Activated CD8-positive, alpha-beta T cell treated with anti-CD3 and anti-CD28 coated beads for 36 hours (primary cell): ENCODE measurements around the gene ALG3. TPM values are rescaled to one million over a fixed set of nuclear protein-coding genes. Genes with fewer than 3 reads are reported as not detected.
"Not testable (repeated sequence)": the region's sequence is repeated elsewhere in the genome, so short reads cannot be mapped to it uniquely, and the experiment has no call there.

Source experiments
- ATAC-seq: fragments of 200-7000 bp; cut with Tn5 transposase; one replicate; pipeline ENCODE4 v1.10.0; 2021; ENCODE audit warnings: mild to moderate bottlenecking, moderate library complexity
- CTCF ChIA-PET: fragments of 350-600 bp; sonication (Branson Sonifier 250); formaldehyde crosslinking; loops from one replicate; lab custom pipeline; 2021; ENCODE audit warnings: antibody characterized with exemption; lab: Charles Lee
- POLR2A ChIA-PET: fragments of 350-600 bp; sonication (Branson Sonifier 250); formaldehyde crosslinking; loops from one replicate; lab custom pipeline; 2021; ENCODE audit warnings: antibody characterized with exemption; lab: Charles Lee
- DNase-seq: peaks from one replicate; pipeline ENCODE4 v3.0.0-alpha.2; 2020
- H3K27ac Mint-ChIP-seq: one replicate; pipeline ENCODE4 v1.8.0; 2021; ENCODE audit warnings: mild to moderate bottlenecking, mixed read lengths
- H3K27me3 Mint-ChIP-seq: one replicate; pipeline ENCODE4 v1.8.0; 2021; ENCODE audit warnings: mixed read lengths
- H3K36me3 Mint-ChIP-seq: one replicate; pipeline ENCODE4 v1.8.0; 2021; ENCODE audit warnings: low read depth, mixed read lengths
- H3K4me1 Mint-ChIP-seq: one replicate; pipeline ENCODE4 v1.8.0; 2021; ENCODE audit warnings: low read depth, mixed read lengths
- H3K4me3 Mint-ChIP-seq: one replicate; pipeline ENCODE4 v1.8.0; 2021; ENCODE audit warnings: mild to moderate bottlenecking, moderate library complexity, mixed read lengths
- H3K9me3 Mint-ChIP-seq: one replicate; pipeline ENCODE4 v1.8.0; 2021; ENCODE audit warnings: mixed read lengths
- intact Hi-C: fragments of 100-400 bp; cut with micrococcal nuclease; formaldehyde crosslinking; loops from one replicate; pipeline ENCODE4 v1.10.0; 2022
- total RNA-seq, 2 experiments: library from RNA; stranded (reverse); gene quantifications; one replicate each; pipeline ENCODE4 v1.2.3, GENCODE V29; 2021
- TF ChIP-seq, protein P1 (sequence below): fragments of 200-600 bp; IDR thresholded peaks from one replicate; pipeline ENCODE4 v1.8.0; 2022; ENCODE audit warnings: antibody characterized with exemption, mild to moderate bottlenecking

Gene ALG3
- total RNA-seq, 2 experiments from 2014 or later = 40.0 to 44.5 TPM

DNA sequence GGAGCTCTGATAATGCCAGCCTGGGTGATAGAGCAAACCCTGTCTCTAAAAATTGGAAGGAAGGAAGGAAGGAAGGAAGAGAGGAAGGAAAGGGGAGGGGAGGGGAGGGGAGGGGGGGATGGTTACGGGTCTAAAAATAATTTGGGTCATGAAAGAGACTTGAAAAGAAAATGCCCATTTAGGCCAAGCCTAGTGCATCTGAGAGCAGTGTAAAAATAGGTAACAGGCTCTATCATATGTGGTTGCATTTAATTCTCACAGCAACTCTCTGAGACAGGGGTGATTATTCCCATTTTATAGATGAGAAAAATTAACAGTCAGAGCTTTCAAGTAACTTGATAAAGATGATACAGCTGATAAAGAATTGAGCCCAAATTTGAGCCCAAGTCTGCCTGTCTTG lies 23.5 kb upstream of the ALG3 start:
- H3K9me3 Mint-ChIP-seq = peaks cover 1% of the 10 kb centered on the region
- TF ChIP-seq, protein P1, sequence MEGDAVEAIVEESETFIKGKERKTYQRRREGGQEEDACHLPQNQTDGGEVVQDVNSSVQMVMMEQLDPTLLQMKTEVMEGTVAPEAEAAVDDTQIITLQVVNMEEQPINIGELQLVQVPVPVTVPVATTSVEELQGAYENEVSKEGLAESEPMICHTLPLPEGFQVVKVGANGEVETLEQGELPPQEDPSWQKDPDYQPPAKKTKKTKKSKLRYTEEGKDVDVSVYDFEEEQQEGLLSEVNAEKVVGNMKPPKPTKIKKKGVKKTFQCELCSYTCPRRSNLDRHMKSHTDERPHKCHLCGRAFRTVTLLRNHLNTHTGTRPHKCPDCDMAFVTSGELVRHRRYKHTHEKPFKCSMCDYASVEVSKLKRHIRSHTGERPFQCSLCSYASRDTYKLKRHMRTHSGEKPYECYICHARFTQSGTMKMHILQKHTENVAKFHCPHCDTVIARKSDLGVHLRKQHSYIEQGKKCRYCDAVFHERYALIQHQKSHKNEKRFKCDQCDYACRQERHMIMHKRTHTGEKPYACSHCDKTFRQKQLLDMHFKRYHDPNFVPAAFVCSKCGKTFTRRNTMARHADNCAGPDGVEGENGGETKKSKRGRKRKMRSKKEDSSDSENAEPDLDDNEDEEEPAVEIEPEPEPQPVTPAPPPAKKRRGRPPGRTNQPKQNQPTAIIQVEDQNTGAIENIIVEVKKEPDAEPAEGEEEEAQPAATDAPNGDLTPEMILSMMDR = no peak
- H3K4me1 Mint-ChIP-seq = peaks cover 5% of the 10 kb centered on the region
- ChIA-PET CTCF (interaction anchor here (2.3 kb wide), 1 partner anchor 45 kb away, joined by 10 read pairs; no protein-coding TSS in a partner anchor), POLR2A (no interaction called here)
- ATAC-seq = no peak
- no peak overlapping the region for H3K4me3 Mint-ChIP-seq
- H3K27me3 Mint-ChIP-seq = peaks cover 29% of the 10 kb centered on the region
- H3K36me3 Mint-ChIP-seq = no peaks in the 10 kb centered on the region
- intact Hi-C loops = no loop called here
- DNase-seq = no peak
- no peak overlapping the region for H3K27ac Mint-ChIP-seq

DNA sequence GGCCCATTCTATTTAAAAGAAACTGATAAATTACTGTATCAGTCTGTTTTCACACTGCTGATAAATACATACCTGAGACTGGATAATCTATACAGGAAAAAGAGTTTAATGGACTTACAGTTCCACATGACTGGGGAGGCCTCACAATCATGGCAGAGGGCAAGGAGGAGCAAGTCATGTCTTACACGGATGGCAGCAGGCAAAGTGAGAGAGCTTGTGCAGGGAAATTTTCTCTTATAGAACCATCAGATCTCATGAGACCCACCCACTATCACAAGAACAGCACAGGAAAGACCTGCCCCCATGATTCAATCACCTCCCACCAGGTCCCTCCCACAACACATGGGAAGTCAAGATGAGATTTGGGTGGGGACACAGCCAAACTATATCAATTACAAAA lies 18.5 kb upstream of the ALG3 start:
- H3K27ac Mint-ChIP-seq, H3K9me3 Mint-ChIP-seq, intact Hi-C loops, H3K4me3 Mint-ChIP-seq, H3K4me1 Mint-ChIP-seq, ATAC-seq, DNase-seq, H3K36me3 Mint-ChIP-seq: not testable (repeated sequence)
- CTCF ChIA-PET = interaction anchor here (1.3 kb wide), 1 partner anchor 41 kb away, joined by 3 read pairs; no protein-coding TSS in a partner anchor
- H3K27me3 Mint-ChIP-seq = peaks cover 33% of the 10 kb centered on the region
- POLR2A ChIA-PET = interaction anchor here (0.6 kb wide), 1 partner anchor 704 kb away, joined by 3 read pairs; no protein-coding TSS in a partner anchor

DNA sequence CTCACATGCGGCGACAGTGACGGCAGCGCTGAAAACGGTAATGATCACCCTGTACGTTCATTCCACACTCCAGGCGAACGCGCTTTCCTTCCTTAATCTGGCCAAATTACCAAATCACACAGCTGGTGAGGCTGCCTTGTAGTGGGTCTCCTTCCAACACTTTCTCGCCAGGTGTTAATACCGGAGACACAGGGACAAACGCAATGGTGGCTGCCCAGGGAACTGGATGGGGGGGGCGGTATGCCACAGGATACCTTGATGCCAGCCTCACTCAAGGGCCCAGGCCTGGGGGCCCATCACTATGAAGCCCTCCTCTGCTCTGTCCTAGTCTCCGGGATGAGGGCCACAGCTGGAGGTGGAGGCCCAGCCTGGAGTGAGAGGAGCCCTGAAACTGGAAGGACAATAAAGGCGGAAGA lies 14.0 kb upstream of the ALG3 start:
- intact Hi-C loops = no loop called here

GRCh38 chr3:184261854-184262763 lies 13.3 kb upstream of the ALG3 start:
- Mint-ChIP-seq H3K36me3 (peaks cover 9% of the 10 kb centered on the region), H3K27ac (no peak overlapping the region), H3K4me3 (peak overlapping the region; percentile 78), H3K4me1 (peaks cover 17% of the 10 kb centered on the region), H3K9me3 (peaks cover 1% of the 10 kb centered on the region), H3K27me3 (peaks cover 41% of the 10 kb centered on the region)
- ChIA-PET POLR2A (interaction anchor here (0.6 to 1.5 kb wide), 4 partner anchors 21 to 32 kb away, joined by 3 to 5 read pairs (median 4); no protein-coding TSS in a partner anchor), CTCF (interaction anchor here (1.6 to 4.3 kb wide), 2 partner anchors 28 to 34 kb away, joined by 6 to 19 read pairs; partner anchors contain the start of gene VWA5B2)
- intact Hi-C loops = no loop called here
- DNase-seq (peak; percentile 56), ATAC-seq (peak; percentile 15)
- TF ChIP-seq, protein P1 = no peak

More for the DNA sequence above, 14.0 kb upstream of the ALG3 start:
- ChIA-PET CTCF (interaction anchor here (1.6 to 4.3 kb wide), 2 partner anchors 27 to 35 kb away, joined by 6 to 19 read pairs; partner anchors contain the start of gene VWA5B2), POLR2A (interaction anchor here (0.6 to 1.5 kb wide), 3 partner anchors 22 to 32 kb away, joined by 3 to 5 read pairs (median 5); no protein-coding TSS in a partner anchor)
- H3K4me1 Mint-ChIP-seq = peaks cover 17% of the 10 kb centered on the region
- ATAC-seq = no peak
- TF ChIP-seq, protein P1 = no peak
- H3K27me3 Mint-ChIP-seq = peaks cover 46% of the 10 kb centered on the region
- H3K9me3 Mint-ChIP-seq = peaks cover 4% of the 10 kb centered on the region
- no peak overlapping the region for H3K27ac Mint-ChIP-seq
- no peak for DNase-seq
- peaks cover 7% of the 10 kb centered on the region for H3K36me3 Mint-ChIP-seq
- H3K4me3 Mint-ChIP-seq = peak overlapping the region; percentile 78

DNA sequence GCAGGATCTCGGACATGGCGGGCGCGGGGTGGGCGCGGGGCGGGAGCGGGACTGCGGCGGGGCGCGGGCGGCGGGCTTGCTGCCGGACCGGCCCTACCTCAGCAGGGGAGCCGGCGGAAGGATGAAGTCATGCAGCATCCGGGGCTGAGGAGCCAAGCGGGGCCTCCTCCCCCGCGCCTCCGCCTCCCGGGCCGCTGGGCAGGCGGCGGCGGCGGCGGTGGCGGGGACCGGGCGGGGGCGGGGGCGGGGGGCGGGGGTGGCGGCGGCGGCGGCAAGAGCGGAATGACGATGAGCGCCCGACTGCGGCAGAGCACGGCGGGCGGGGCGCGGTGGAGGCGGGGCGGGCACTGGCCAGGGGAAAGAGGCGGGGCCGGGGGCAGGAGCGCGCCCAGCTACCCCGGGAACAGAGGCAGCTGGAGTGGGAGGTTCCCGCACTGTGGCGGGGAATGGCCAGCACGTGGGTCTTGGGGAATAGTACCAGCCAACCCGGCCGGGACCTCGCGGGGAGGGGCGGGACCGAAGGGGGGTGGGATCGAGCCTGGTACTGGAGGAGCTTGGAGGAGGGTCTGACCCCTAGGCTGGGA lies 12.6 kb upstream of the ALG3 start, which contains the start of gene CAMK2N2:
Gene CAMK2N2, minus strand, starts transcription at position 284 of the 584 bp plus-strand sequence. Its CDS starts 268 bp downstream, at position 16.
- Mint-ChIP-seq H3K36me3 (peaks cover 9% of the 10 kb centered on the region), H3K27ac (no peak within 1 kb of the TSS)

More for the DNA sequence above, 12.6 kb upstream of the ALG3 start, which contains the start of gene CAMK2N2:
- TF ChIP-seq, protein P1 = no peak
- intact Hi-C loops = no loop called here
- no peaks in the 10 kb centered on the region for H3K9me3 Mint-ChIP-seq
- ATAC-seq (peak; percentile 66), DNase-seq (peak; percentile 66)
- peak within 1 kb of the TSS; percentile 78 for H3K4me3 Mint-ChIP-seq
- peaks cover 17% of the 10 kb centered on the region for H3K4me1 Mint-ChIP-seq
- peaks cover 39% of the 10 kb centered on the region for H3K27me3 Mint-ChIP-seq
- ChIA-PET POLR2A (interaction anchor here (0.8 to 1.5 kb wide), 4 partner anchors 10 to 31 kb away, joined by 3 to 5 read pairs (median 4); no protein-coding TSS in a partner anchor), CTCF (interaction anchor here (1.6 to 4.3 kb wide), 3 partner anchors 11 to 34 kb away, joined by 6 to 19 read pairs (median 17); partner anchors contain the start of genes EEF1AKMT4 and VWA5B2)
